ENCODE measurements around the gene IFNAR2.

IFNAR2 gene

GRCh38 chr21:33229784-33230544, at the start of gene IFNAR2:
Gene IFNAR2 (plus strand): TSS chr21:33229938. CDS start chr21:33241923, 11,985 bp downstream.
- peaks cover 58% of the 10 kb centered on the region for H3K4me1 Mint-ChIP-seq (ENCODE audit: low read depth)
- no peaks in the 10 kb centered on the region for H3K9me3 Mint-ChIP-seq (ENCODE audit: low read depth)
- H3K27ac Mint-ChIP-seq: peak within 1 kb of the TSS; percentile 94
- H3K4me3 Mint-ChIP-seq: peak within 1 kb of the TSS; percentile 94
- H3K27me3 Mint-ChIP-seq: no peaks in the 10 kb centered on the region
- H3K36me3 Mint-ChIP-seq: peaks cover 4% of the 10 kb centered on the region

- H3K4me1 Mint-ChIP-seq (ENCODE audit: low read depth): peaks cover 54% of the 10 kb centered on the region
- no peaks in the 10 kb centered on the region for H3K9me3 Mint-ChIP-seq (ENCODE audit: low read depth)
- H3K36me3 Mint-ChIP-seq: no peaks in the 10 kb centered on the region
- peak overlapping the region; percentile 78 for H3K4me3 Mint-ChIP-seq
- H3K27ac Mint-ChIP-seq: peak overlapping the region; percentile 91
- H3K27me3 Mint-ChIP-seq: no peaks in the 10 kb centered on the region
Observed at GRCh38 chr21:33185852-33186251, 43.9 kb upstream of the IFNAR2 start.

GRCh38 chr21:33187276-33187675, 42.5 kb upstream of the IFNAR2 start:
- no peaks in the 10 kb centered on the region for H3K36me3 Mint-ChIP-seq
- no peak overlapping the region for H3K27ac Mint-ChIP-seq
- H3K4me1 Mint-ChIP-seq (ENCODE audit: low read depth): peaks cover 54% of the 10 kb centered on the region
- no peaks in the 10 kb centered on the region for H3K27me3 Mint-ChIP-seq
- H3K4me3 Mint-ChIP-seq: no peak overlapping the region
- no peaks in the 10 kb centered on the region for H3K9me3 Mint-ChIP-seq (ENCODE audit: low read depth)

- H3K9me3 Mint-ChIP-seq (ENCODE audit: low read depth): no peaks in the 10 kb centered on the region
- H3K27ac Mint-ChIP-seq: no peak overlapping the region
- no peaks in the 10 kb centered on the region for H3K27me3 Mint-ChIP-seq
- no peak overlapping the region for H3K4me3 Mint-ChIP-seq
- H3K4me1 Mint-ChIP-seq (ENCODE audit: low read depth): peaks cover 46% of the 10 kb centered on the region
- H3K36me3 Mint-ChIP-seq: no peaks in the 10 kb centered on the region
Observed at GRCh38 chr21:33189237-33189636, 40.5 kb upstream of the IFNAR2 start.

- Mint-ChIP-seq H3K4me3 (no peak overlapping the region), H3K4me1 (ENCODE audit: low read depth) (peaks cover 42% of the 10 kb centered on the region), H3K36me3 (no peaks in the 10 kb centered on the region), H3K27ac (no peak overlapping the region), H3K27me3 (no peaks in the 10 kb centered on the region), H3K9me3 (ENCODE audit: low read depth) (no peaks in the 10 kb centered on the region)
Observed at GRCh38 chr21:33189824-33190223, 39.9 kb upstream of the IFNAR2 start.

GRCh38 chr21:33196941-33197374, 32.8 kb upstream of the IFNAR2 start:
- Mint-ChIP-seq H3K27ac (no peak overlapping the region), H3K4me3 (no peak overlapping the region)

GRCh38 chr21:33197496-33197895, 32.2 kb upstream of the IFNAR2 start:
- Mint-ChIP-seq H3K27ac (no peak overlapping the region), H3K4me1 (ENCODE audit: low read depth) (peaks cover 28% of the 10 kb centered on the region), H3K4me3 (no peak overlapping the region), H3K9me3 (ENCODE audit: low read depth) (no peaks in the 10 kb centered on the region), H3K27me3 (no peaks in the 10 kb centered on the region), H3K36me3 (no peaks in the 10 kb centered on the region)

More at GRCh38 chr21:33196941-33197374, 32.8 kb upstream of the IFNAR2 start:
- Mint-ChIP-seq H3K4me1 (ENCODE audit: low read depth) (peaks cover 27% of the 10 kb centered on the region), H3K36me3 (no peaks in the 10 kb centered on the region), H3K27me3 (no peaks in the 10 kb centered on the region), H3K9me3 (ENCODE audit: low read depth) (no peaks in the 10 kb centered on the region)

GRCh38 chr21:33198346-33199099, 31.2 kb upstream of the IFNAR2 start:
- no peaks in the 10 kb centered on the region for H3K9me3 Mint-ChIP-seq (ENCODE audit: low read depth)

GRCh38 chr21:33199100-33199464, 30.7 kb upstream of the IFNAR2 start:
- no peaks in the 10 kb centered on the region for H3K9me3 Mint-ChIP-seq (ENCODE audit: low read depth)
- peaks cover 41% of the 10 kb centered on the region for H3K4me1 Mint-ChIP-seq (ENCODE audit: low read depth)
- H3K4me3 Mint-ChIP-seq: no peak overlapping the region
- H3K27ac Mint-ChIP-seq: no peak overlapping the region
- no peaks in the 10 kb centered on the region for H3K27me3 Mint-ChIP-seq
- no peaks in the 10 kb centered on the region for H3K36me3 Mint-ChIP-seq

More at GRCh38 chr21:33198346-33199099, 31.2 kb upstream of the IFNAR2 start:
- no peak overlapping the region for H3K27ac Mint-ChIP-seq
- H3K36me3 Mint-ChIP-seq: no peaks in the 10 kb centered on the region
- H3K27me3 Mint-ChIP-seq: no peaks in the 10 kb centered on the region
- no peak overlapping the region for H3K4me3 Mint-ChIP-seq
- H3K4me1 Mint-ChIP-seq (ENCODE audit: low read depth): peaks cover 36% of the 10 kb centered on the region

- Mint-ChIP-seq H3K36me3 (no peaks in the 10 kb centered on the region), H3K4me3 (no peak overlapping the region), H3K4me1 (ENCODE audit: low read depth) (peaks cover 45% of the 10 kb centered on the region), H3K27ac (peak overlapping the region; percentile 16), H3K27me3 (no peaks in the 10 kb centered on the region), H3K9me3 (ENCODE audit: low read depth) (no peaks in the 10 kb centered on the region)
Observed at GRCh38 chr21:33199516-33200217, 30.1 kb upstream of the IFNAR2 start.

GRCh38 chr21:33201956-33202355, 27.8 kb upstream of the IFNAR2 start:
- H3K27ac Mint-ChIP-seq: no peak overlapping the region
- peaks cover 53% of the 10 kb centered on the region for H3K4me1 Mint-ChIP-seq (ENCODE audit: low read depth)
- H3K36me3 Mint-ChIP-seq: no peaks in the 10 kb centered on the region
- no peaks in the 10 kb centered on the region for H3K27me3 Mint-ChIP-seq
- H3K9me3 Mint-ChIP-seq (ENCODE audit: low read depth): no peaks in the 10 kb centered on the region
- H3K4me3 Mint-ChIP-seq: no peak overlapping the region

- Mint-ChIP-seq H3K4me3 (no peak overlapping the region), H3K27me3 (no peaks in the 10 kb centered on the region), H3K4me1 (ENCODE audit: low read depth) (peaks cover 58% of the 10 kb centered on the region), H3K9me3 (ENCODE audit: low read depth) (no peaks in the 10 kb centered on the region), H3K36me3 (no peaks in the 10 kb centered on the region), H3K27ac (peak overlapping the region; percentile 16)
Observed at GRCh38 chr21:33202464-33203363, 27.0 kb upstream of the IFNAR2 start.

GRCh38 chr21:33203371-33203724, 26.4 kb upstream of the IFNAR2 start:
- Mint-ChIP-seq H3K4me3 (no peak overlapping the region), H3K27me3 (no peaks in the 10 kb centered on the region), H3K36me3 (peaks cover 4% of the 10 kb centered on the region), H3K4me1 (ENCODE audit: low read depth) (peaks cover 64% of the 10 kb centered on the region), H3K9me3 (ENCODE audit: low read depth) (peaks cover 2% of the 10 kb centered on the region), H3K27ac (peak overlapping the region; percentile 16)

- peak overlapping the region; percentile 35 for H3K4me3 Mint-ChIP-seq
- peaks cover 5% of the 10 kb centered on the region for H3K9me3 Mint-ChIP-seq (ENCODE audit: low read depth)
- peaks cover 68% of the 10 kb centered on the region for H3K4me1 Mint-ChIP-seq (ENCODE audit: low read depth)
- no peaks in the 10 kb centered on the region for H3K27me3 Mint-ChIP-seq
- H3K27ac Mint-ChIP-seq: peak overlapping the region; percentile 93
- peaks cover 4% of the 10 kb centered on the region for H3K36me3 Mint-ChIP-seq
Observed at GRCh38 chr21:33205476-33205875, 24.3 kb upstream of the IFNAR2 start.
